OCI-LY3 (cell line): ENCODE data around the gene PPA1.

Experiments
- H2AFZ ChIP-seq: fragments of 200-600, 300-600 bp; shearing (Covaris generic); 2 replicates; pipeline ENCODE4 v1.6.0; 2014; ENCODE audit warnings: antibody characterized with exemption, low read depth, low read length
- H3K27ac ChIP-seq: fragments of 200-600, 300-600 bp; sonication (generic); 2 replicates; pipeline ENCODE4 v1.5.1; 2014; ENCODE audit warnings: mild to moderate bottlenecking, low read length, moderate library complexity, mixed read lengths
- H3K27me3 ChIP-seq: fragments of 200-600, 300-600 bp; sonication (generic); 2 replicates; pipeline ENCODE4 v1.6.1; 2014; ENCODE audit warnings: low read depth, low read length, mixed read lengths
- H3K36me3 ChIP-seq: fragments of 200-600, 300-600 bp; sonication (generic); replicated peaks from 2 replicates; pipeline ENCODE3; 2014; ENCODE audit warnings: low read depth, low read length, mixed read lengths
- H3K4me1 ChIP-seq: fragments of 300-600, 200-600 bp; sonication (generic); 2 replicates; pipeline ENCODE4 v1.6.1; 2014; ENCODE audit warnings: low read length, mixed read lengths
- H3K4me2 ChIP-seq: fragments of 200-600, 300-600 bp; sonication (generic); 2 replicates; pipeline ENCODE4 v1.6.1; 2014; ENCODE audit warnings: low read length, mixed read lengths
- H3K4me3 ChIP-seq: fragments of 300-600, 200-600 bp; sonication (generic); 2 replicates; pipeline ENCODE4 v1.5.1; 2014; ENCODE audit warnings: antibody characterized with exemption, mild to moderate bottlenecking, low read length, moderate library complexity
- H3K79me2 ChIP-seq: fragments of 300-600, 200-600 bp; shearing (Covaris generic); 2 replicates; pipeline ENCODE4 v1.6.1; 2014; ENCODE audit warnings: mild to moderate bottlenecking, low read length, mixed read lengths
- H3K9ac ChIP-seq: fragments of 300-600, 200-600 bp; shearing (Covaris generic); 2 replicates; pipeline ENCODE4 v1.6.0; 2014; ENCODE audit warnings: mild to moderate bottlenecking, low read length, moderate library complexity
- H3K9me3 ChIP-seq: fragments of 200-600, 300-600 bp; shearing (Covaris generic); 2 replicates; pipeline ENCODE4 v1.6.1; 2014; ENCODE audit warnings: low read length, mixed read lengths; ENCODE audit not compliant: insufficient read depth
- H4K20me1 ChIP-seq: fragments of 200-600, 300-600 bp; sonication (generic); 2 replicates; pipeline ENCODE4 v1.6.1; 2016; ENCODE audit warnings: low read length, mixed read lengths; ENCODE audit not compliant: insufficient read depth
- EZH2phosphoT487 ChIP-seq: fragments of 200-600 bp; shearing (Covaris generic); IDR thresholded peaks from 2 replicates; pipeline ENCODE4 v1.6.1; 2018; ENCODE audit warnings: antibody characterized with exemption, mixed run types, low read depth
- TF ChIP-seq, protein P1 (sequence below): fragments of 200-600, 300-600 bp; sonication (generic); IDR thresholded peaks from 2 replicates; pipeline ENCODE4 v1.5.1; 2014; ENCODE audit warnings: antibody characterized with exemption, low read length, low read depth

Gene PPA1

GRCh38 chr10:70269741-70270140, 36.5 kb upstream of the PPA1 start:
- no peak overlapping the region for H3K4me2 ChIP-seq
- no peak overlapping the region for H3K9ac ChIP-seq
- H3K4me3 ChIP-seq, result no peak overlapping the region
- H3K4me1 ChIP-seq, result peaks cover 52% of the 10 kb centered on the region
- H2AFZ ChIP-seq, result no peak overlapping the region
- H3K9me3 ChIP-seq, result no peaks in the 10 kb centered on the region
- H3K27me3 ChIP-seq, result no peaks in the 10 kb centered on the region
- H3K36me3 ChIP-seq, result no peaks in the 10 kb centered on the region
- no peak overlapping the region for H3K27ac ChIP-seq
- TF ChIP-seq EZH2phosphoT487, result no peak
- TF ChIP-seq, protein P1, sequence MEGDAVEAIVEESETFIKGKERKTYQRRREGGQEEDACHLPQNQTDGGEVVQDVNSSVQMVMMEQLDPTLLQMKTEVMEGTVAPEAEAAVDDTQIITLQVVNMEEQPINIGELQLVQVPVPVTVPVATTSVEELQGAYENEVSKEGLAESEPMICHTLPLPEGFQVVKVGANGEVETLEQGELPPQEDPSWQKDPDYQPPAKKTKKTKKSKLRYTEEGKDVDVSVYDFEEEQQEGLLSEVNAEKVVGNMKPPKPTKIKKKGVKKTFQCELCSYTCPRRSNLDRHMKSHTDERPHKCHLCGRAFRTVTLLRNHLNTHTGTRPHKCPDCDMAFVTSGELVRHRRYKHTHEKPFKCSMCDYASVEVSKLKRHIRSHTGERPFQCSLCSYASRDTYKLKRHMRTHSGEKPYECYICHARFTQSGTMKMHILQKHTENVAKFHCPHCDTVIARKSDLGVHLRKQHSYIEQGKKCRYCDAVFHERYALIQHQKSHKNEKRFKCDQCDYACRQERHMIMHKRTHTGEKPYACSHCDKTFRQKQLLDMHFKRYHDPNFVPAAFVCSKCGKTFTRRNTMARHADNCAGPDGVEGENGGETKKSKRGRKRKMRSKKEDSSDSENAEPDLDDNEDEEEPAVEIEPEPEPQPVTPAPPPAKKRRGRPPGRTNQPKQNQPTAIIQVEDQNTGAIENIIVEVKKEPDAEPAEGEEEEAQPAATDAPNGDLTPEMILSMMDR, result no peak
- no peaks in the 10 kb centered on the region for H4K20me1 ChIP-seq
- no peaks in the 10 kb centered on the region for H3K79me2 ChIP-seq

GRCh38 chr10:70268376-70268775, 35.1 kb upstream of the PPA1 start:
- Histone ChIP-seq H3K4me1 (peaks cover 39% of the 10 kb centered on the region), H3K79me2 (no peaks in the 10 kb centered on the region), H3K36me3 (no peaks in the 10 kb centered on the region), H3K27me3 (no peaks in the 10 kb centered on the region), H3K9me3 (no peaks in the 10 kb centered on the region), H4K20me1 (no peaks in the 10 kb centered on the region), H3K4me3 (no peak overlapping the region), H2AFZ (no peak overlapping the region), H3K4me2 (no peak overlapping the region), H3K9ac (no peak overlapping the region), H3K27ac (no peak overlapping the region)
- TF ChIP-seq, protein P1, result no peak
- TF ChIP-seq EZH2phosphoT487, result no peak

GRCh38 chr10:70267161-70267933, 34.1 kb upstream of the PPA1 start:
- Histone ChIP-seq H3K9me3 (no peaks in the 10 kb centered on the region), H3K4me1 (peaks cover 28% of the 10 kb centered on the region), H2AFZ (no peak overlapping the region), H3K4me3 (no peak overlapping the region), H3K27ac (no peak overlapping the region), H3K9ac (no peak overlapping the region), H4K20me1 (no peaks in the 10 kb centered on the region), H3K27me3 (no peaks in the 10 kb centered on the region), H3K79me2 (no peaks in the 10 kb centered on the region), H3K4me2 (no peak overlapping the region), H3K36me3 (no peaks in the 10 kb centered on the region)
- TF ChIP-seq, protein P1, result peak; percentile 28; the same call in 1 of the 2 replicates
- TF ChIP-seq EZH2phosphoT487, result no peak

DNA sequence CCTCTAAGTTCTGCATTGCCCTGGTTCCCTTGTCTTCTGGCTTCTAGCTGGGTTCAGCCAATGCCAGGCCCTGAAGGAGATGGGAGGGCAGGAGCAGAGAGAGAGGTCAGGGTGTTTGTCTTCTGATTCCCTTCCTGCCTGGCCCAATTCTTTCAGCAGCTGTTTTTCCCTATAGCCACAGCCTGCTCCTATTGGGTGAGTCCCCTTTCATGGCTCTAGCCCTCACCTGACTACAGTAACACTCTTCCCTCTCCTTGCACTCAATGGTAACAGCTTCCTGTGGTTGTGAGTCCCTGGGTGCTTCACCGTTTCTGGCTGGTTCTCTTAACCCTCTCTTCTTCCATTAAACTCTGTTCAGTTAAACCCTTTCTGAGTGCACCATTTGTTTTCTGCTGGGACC, 33.5 kb upstream of the PPA1 start:
- Histone ChIP-seq H3K36me3 (no peaks in the 10 kb centered on the region), H3K27me3 (no peaks in the 10 kb centered on the region), H3K4me3 (no peak overlapping the region), H3K79me2 (no peaks in the 10 kb centered on the region), H3K4me1 (peaks cover 22% of the 10 kb centered on the region), H4K20me1 (no peaks in the 10 kb centered on the region), H3K9ac (no peak overlapping the region), H3K4me2 (no peak overlapping the region), H2AFZ (no peak overlapping the region), H3K9me3 (no peaks in the 10 kb centered on the region), H3K27ac (no peak overlapping the region)
- TF ChIP-seq, protein P1, result no peak
- no peak for TF ChIP-seq EZH2phosphoT487
